GM12878 (cell line): Measurements from ENCODE around the gene CIROP. TPM values are rescaled to one million over a fixed set of nuclear protein-coding genes. Genes with fewer than 3 reads are reported as not detected.

Experiments used
- ATAC-seq: fragments of 200-7000 bp; cut with Tn5 transposase; 3 replicates; pipeline ENCODE4 v1.9.1; 2020; ENCODE audit warnings: mild to moderate bottlenecking, moderate library complexity
- BruUV-seq: library from RNA; stranded (reverse); fragments of 400-500 nt; replicated peaks from 2 replicates; lab custom pipeline; 2021; lab: Mats Ljungman, UMichigan
- CTCF ChIA-PET: fragments of 300-600 bp; sonication (Branson Sonifier 250); formaldehyde crosslinking; extraction: SDS; loops from one replicate; lab custom pipeline; 2021; ENCODE audit warnings: inconsistent platforms; lab: Yijun Ruan, JAX
- POLR2A ChIA-PET: fragments of 350-600 bp; formaldehyde crosslinking; extraction: SDS; loops from one replicate; lab custom pipeline; 2021; ENCODE audit warnings: inconsistent platforms; lab: Charles Lee
- RAD21 ChIA-PET: fragments of 300-600 bp; sonication (Branson Sonifier 250); formaldehyde crosslinking; loops from one replicate; lab custom pipeline; 2023; ENCODE audit warnings: antibody characterized with exemption; ENCODE audit not compliant: unreplicated experiment; lab: Charles Lee
- SMC1A ChIA-PET: fragments of 300-600 bp; sonication (Branson Sonifier 250); formaldehyde crosslinking; loops from one replicate; lab custom pipeline; 2023; ENCODE audit not compliant: unreplicated experiment, uncharacterized antibody; lab: Charles Lee
- DNase-seq: peaks from one replicate; pipeline ENCODE4 v3.0.0-alpha.2; 2011; ENCODE audit warnings: low read depth, low spot score
- FAIRE-seq: peaks from 3 replicates; lab custom pipeline; 2011; peaks lifted over from hg19 to GRCh38; lab: Jason Lieb, UNC
- H2AFZ ChIP-seq: 2 replicates; pipeline ENCODE4 v1.6.0; 2011; ENCODE audit warnings: low read depth, low read length, control low read depth; ENCODE audit not compliant: control insufficient read depth
- H3K27ac ChIP-seq: 2 replicates; pipeline ENCODE4 v1.5.1; 2011; ENCODE audit warnings: control low read depth; ENCODE audit not compliant: control insufficient read depth, insufficient read depth
- H3K27me3 ChIP-seq, 2 experiments: replicated peaks in 1 of 2; 2 replicates each; pipeline versions ENCODE4 v1.6.0 to v1.6.1; 2011; ENCODE audit warnings: low read length in 1 of 2; ENCODE audit not compliant: control insufficient read depth in 2 of 2, insufficient read depth in 2 of 2
- H3K36me3 ChIP-seq, 2 experiments: 2 replicates each; pipeline ENCODE4 v1.5.1; 2011; ENCODE audit warnings: low read length in 1 of 2; ENCODE audit not compliant: control insufficient read depth in 2 of 2, insufficient read depth in 2 of 2
- H3K4me1 ChIP-seq: 2 replicates; pipeline ENCODE4 v1.6.1; 2011; ENCODE audit warnings: mild to moderate bottlenecking, low read length, moderate library complexity, mixed read lengths; ENCODE audit not compliant: control insufficient read depth, insufficient read depth
- H3K4me2 ChIP-seq: 2 replicates; pipeline ENCODE4 v1.6.0; 2011; ENCODE audit warnings: control low read depth; ENCODE audit not compliant: control insufficient read depth, insufficient read depth
- H3K4me3 ChIP-seq: fragments of 200-600 bp; sonication (generic); 2 replicates; pipeline ENCODE4 v1.5.1; 2016
- H3K79me2 ChIP-seq: 2 replicates; pipeline ENCODE4 v1.6.0; 2011; ENCODE audit warnings: low read length; ENCODE audit not compliant: control insufficient read depth, insufficient read depth
- H3K9ac ChIP-seq: 2 replicates; pipeline ENCODE4 v1.8.0; 2011; ENCODE audit warnings: low read length, control low read depth, mixed read lengths; ENCODE audit not compliant: control insufficient read depth, insufficient read depth
- H3K9me3 ChIP-seq: replicated peaks from 3 replicates; pipeline ENCODE4 v1.5.1; 2011; ENCODE audit warnings: mild to moderate bottlenecking, low read length; ENCODE audit not compliant: control insufficient read depth, insufficient read depth
- H4K20me1 ChIP-seq: 2 replicates; pipeline ENCODE4 v1.6.0; 2011; ENCODE audit not compliant: control insufficient read depth, insufficient read depth
- CHD2 ChIP-seq: IDR thresholded peaks from 2 replicates; pipeline ENCODE4 v1.6.1; 2011; ENCODE audit warnings: low read depth, low read length, improper control_type of control experiment, borderline replicate concordance
- CHD4 ChIP-seq: fragments of 200-600 bp; sonication (generic); IDR thresholded peaks from 2 replicates; pipeline ENCODE4 v1.6.1; 2016; ENCODE audit warnings: mild to moderate bottlenecking
- CREB1 ChIP-seq: IDR thresholded peaks from 2 replicates; pipeline ENCODE4 v1.6.1; 2012; ENCODE audit warnings: low read depth, mild to moderate bottlenecking, inconsistent platforms
- FOS ChIP-seq: IDR thresholded peaks from 3 replicates; pipeline ENCODE4 v1.6.1; 2011; ENCODE audit warnings: borderline replicate concordance; ENCODE audit not compliant: insufficient read length; ENCODE audit errors: extremely low read depth
- IKZF1 ChIP-seq: fragments of 450-650 bp; conservative IDR thresholded peaks from 2 replicates; pipeline ENCODE4 v1.6.1; 2017; ENCODE audit warnings: antibody characterized with exemption, mild to moderate bottlenecking
- IKZF2 ChIP-seq, 2 experiments: fragments of 450-650 bp; IDR thresholded peaks; 2 replicates each; pipeline ENCODE4 v1.6.1; 2017; ENCODE audit warnings: mild to moderate bottlenecking in 2 of 2, moderate library complexity in 2 of 2
- IRF4 ChIP-seq: IDR thresholded peaks from 2 replicates; pipeline ENCODE4 v1.6.1; 2011; ENCODE audit warnings: low read depth, low read length
- MTA2 ChIP-seq: fragments of 450-650 bp; IDR thresholded peaks from 2 replicates; pipeline ENCODE4 v1.6.1; 2016; ENCODE audit warnings: low read depth, mild to moderate bottlenecking, moderate library complexity
- MYB ChIP-seq: fragments of 150-350 bp; IDR thresholded peaks from 2 replicates; pipeline ENCODE4 v1.6.1; 2014; ENCODE audit warnings: mild to moderate bottlenecking, low read depth, low read length, borderline replicate concordance
- NBN ChIP-seq: fragments of 450-650 bp; IDR thresholded peaks from 2 replicates; pipeline ENCODE4 v1.6.1; 2016
- SIN3A ChIP-seq: IDR thresholded peaks from 2 replicates; pipeline ENCODE4 v1.6.1; 2012; ENCODE audit warnings: low read depth, low read length, improper control_type of control experiment
- SPI1 ChIP-seq: IDR thresholded peaks from 2 replicates; pipeline ENCODE4 v1.6.1; 2011; ENCODE audit warnings: low read depth, mild to moderate bottlenecking, low read length, moderate library complexity, borderline replicate concordance; ENCODE audit not compliant: insufficient read depth
- TARDBP ChIP-seq: IDR thresholded peaks from 2 replicates; pipeline ENCODE4 v1.6.1; 2016; ENCODE audit warnings: borderline replicate concordance
- YBX1 ChIP-seq: fragments of 450-650 bp; IDR thresholded peaks from 2 replicates; pipeline ENCODE4 v1.6.1; 2016; ENCODE audit warnings: antibody characterized with exemption
- ZNF274 ChIP-seq: IDR thresholded peaks from one replicate; pipeline ENCODE4 v1.8.0; 2011; ENCODE audit not compliant: insufficient read length, insufficient read depth
- WGBS: methylation state at CpG from one replicate; pipeline ENCODE4 v1.1.6; 2016; ENCODE audit warnings: low lambda C conversion rate; ENCODE audit not compliant: insufficient replicate concordance, insufficient coverage; ENCODE audit errors: missing lambda C conversion rate; 5-methylcytosine and 5-hydroxymethylcytosine counted together
- in situ Hi-C: fragments of 300-500 bp; cut with MboI; formaldehyde crosslinking; loops from 9 replicates; pipeline ENCODE4 v1.14.3; 2018; ENCODE audit warnings: mixed read lengths
- intact Hi-C: fragments of 100-400 bp; cut with micrococcal nuclease; formaldehyde crosslinking; loops from one replicate; pipeline ENCODE4 v1.14.2; 2022; ENCODE audit not compliant: unreplicated experiment
- polyA plus RNA-seq, 11 experiments: library from polyadenylated mRNA; depleted of rRNA in 4 of 11; unstranded in 6 of 11; stranded (reverse) in 5 of 11; fragments of >200 nt; fragmentation: Nextera tagmentation in 4 of 11; fragmentation: Illumina TruSeq in 1 of 11; extraction: Ambion mirVana in 4 of 11; extraction: Trizol in 1 of 11; gene quantifications; 1 replicate in 1 of 11; 2 replicates in 10 of 11; pipeline versions ENCODE4 v1.2.1 to v1.2.3, GENCODE V29; 2011 to 2016; ENCODE audit warnings: inconsistent platforms in 2 of 11, missing spikeins in 2 of 11, low read depth in 1 of 11
- total RNA-seq, 4 experiments: library from RNA; depleted of rRNA in 3 of 4; stranded (reverse); fragments of >200 nt in 3 of 4; fragmentation: Illumina TruSeq in 1 of 4; extraction: Trizol in 1 of 4; gene quantifications; 2 replicates each; pipeline versions ENCODE4 v1.2.1 to v1.2.3, GENCODE V29; 2013 to 2021
- TF ChIP-seq, protein P1 (sequence below): IDR thresholded peaks from 2 replicates; pipeline ENCODE4 v1.6.1; 2012; ENCODE audit warnings: improper control_type of control experiment, low read depth, low read length; ENCODE audit not compliant: insufficient replicate concordance
- TF ChIP-seq, protein P2 (sequence below): IDR thresholded peaks from 2 replicates; pipeline ENCODE4 v1.6.1; 2011; ENCODE audit warnings: borderline replicate concordance, low read depth, mild to moderate bottlenecking, moderate library complexity, mixed read lengths, low read length; ENCODE audit not compliant: insufficient read depth; ENCODE audit errors: extremely low read length
- TF ChIP-seq, protein P3 (sequence below): fragments of 450-650 bp; IDR thresholded peaks from 2 replicates; pipeline ENCODE4 v1.6.1; 2018; ENCODE audit warnings: borderline replicate concordance, mild to moderate bottlenecking; ENCODE audit not compliant: partially characterized antibody

The CIROP gene
- total and polyA plus RNA-seq, 10 of the 15 experiments (the other 5 are each of a cell fraction or from before 2014, with no cell fraction given): not detected

DNA sequence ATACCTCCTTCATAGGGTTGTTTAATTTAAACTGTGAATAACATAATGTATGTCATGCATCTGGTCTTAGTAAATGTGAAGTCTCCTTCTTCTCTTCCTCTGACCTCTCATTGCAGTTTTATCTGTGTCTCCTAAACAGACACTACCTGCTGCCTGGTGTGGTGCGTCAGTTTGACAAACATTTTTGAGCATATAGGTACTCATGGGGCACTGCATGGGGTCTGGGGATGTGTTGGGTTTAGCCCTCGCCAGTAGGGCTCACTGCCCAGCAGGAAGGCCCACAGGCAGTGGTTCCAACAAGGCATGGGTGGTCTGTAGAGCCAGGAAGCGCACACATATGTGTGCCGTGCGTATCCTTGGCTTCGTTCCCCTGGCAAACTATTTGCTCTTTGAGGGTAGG, 17.3 kb upstream of the CIROP start:
- Histone ChIP-seq H3K27me3 (no peaks in the 10 kb centered on the region; a peak in 2 of 4 replicates), H3K9me3 (no peaks in the 10 kb centered on the region), H4K20me1 (no peaks in the 10 kb centered on the region), H3K79me2 (no peaks in the 10 kb centered on the region), H3K4me2 (no peak overlapping the region), H3K4me1 (peaks cover 20% of the 10 kb centered on the region), H2AFZ (no peak overlapping the region), H3K9ac (no peak overlapping the region), H3K4me3 (no peak overlapping the region), H3K27ac (no peak overlapping the region), H3K36me3 (no peaks in the 10 kb centered on the region)
- DNase-seq: no peak
- BruUV-seq: no TSS peak
- no peak for ATAC-seq
- POLR2A ChIA-PET: no interaction called here
- CTCF ChIA-PET: interaction anchor here (0.8 to 6.4 kb wide), 19 partner anchors 8 to 438 kb away, joined by 3 to 127 read pairs (median 23); partner anchors contain the start of genes ACIN1, C14orf119, PABPN1 and SLC7A8
- RAD21 ChIA-PET: interaction anchor here (0.9 to 2.2 kb wide), 5 partner anchors 45 to 258 kb away, joined by 3 to 15 read pairs (median 7); partner anchors contain the start of gene PABPN1
- SMC1A ChIA-PET: interaction anchor here (1.9 to 3.2 kb wide), 6 partner anchors 16 to 258 kb away, joined by 4 to 34 read pairs (median 12); partner anchors contain the start of gene SLC7A8
- FAIRE-seq: no peak
- intact Hi-C loops: no loop called here
- WGBS: 91% methylated on average over 6 of the region's 6 CpGs
- in situ Hi-C loops: loop anchor here (10.0 kb wide), 1 partner anchor 63 kb away; the partner anchor contains the start of gene SLC7A8
- TF ChIP-seq, protein P1, sequence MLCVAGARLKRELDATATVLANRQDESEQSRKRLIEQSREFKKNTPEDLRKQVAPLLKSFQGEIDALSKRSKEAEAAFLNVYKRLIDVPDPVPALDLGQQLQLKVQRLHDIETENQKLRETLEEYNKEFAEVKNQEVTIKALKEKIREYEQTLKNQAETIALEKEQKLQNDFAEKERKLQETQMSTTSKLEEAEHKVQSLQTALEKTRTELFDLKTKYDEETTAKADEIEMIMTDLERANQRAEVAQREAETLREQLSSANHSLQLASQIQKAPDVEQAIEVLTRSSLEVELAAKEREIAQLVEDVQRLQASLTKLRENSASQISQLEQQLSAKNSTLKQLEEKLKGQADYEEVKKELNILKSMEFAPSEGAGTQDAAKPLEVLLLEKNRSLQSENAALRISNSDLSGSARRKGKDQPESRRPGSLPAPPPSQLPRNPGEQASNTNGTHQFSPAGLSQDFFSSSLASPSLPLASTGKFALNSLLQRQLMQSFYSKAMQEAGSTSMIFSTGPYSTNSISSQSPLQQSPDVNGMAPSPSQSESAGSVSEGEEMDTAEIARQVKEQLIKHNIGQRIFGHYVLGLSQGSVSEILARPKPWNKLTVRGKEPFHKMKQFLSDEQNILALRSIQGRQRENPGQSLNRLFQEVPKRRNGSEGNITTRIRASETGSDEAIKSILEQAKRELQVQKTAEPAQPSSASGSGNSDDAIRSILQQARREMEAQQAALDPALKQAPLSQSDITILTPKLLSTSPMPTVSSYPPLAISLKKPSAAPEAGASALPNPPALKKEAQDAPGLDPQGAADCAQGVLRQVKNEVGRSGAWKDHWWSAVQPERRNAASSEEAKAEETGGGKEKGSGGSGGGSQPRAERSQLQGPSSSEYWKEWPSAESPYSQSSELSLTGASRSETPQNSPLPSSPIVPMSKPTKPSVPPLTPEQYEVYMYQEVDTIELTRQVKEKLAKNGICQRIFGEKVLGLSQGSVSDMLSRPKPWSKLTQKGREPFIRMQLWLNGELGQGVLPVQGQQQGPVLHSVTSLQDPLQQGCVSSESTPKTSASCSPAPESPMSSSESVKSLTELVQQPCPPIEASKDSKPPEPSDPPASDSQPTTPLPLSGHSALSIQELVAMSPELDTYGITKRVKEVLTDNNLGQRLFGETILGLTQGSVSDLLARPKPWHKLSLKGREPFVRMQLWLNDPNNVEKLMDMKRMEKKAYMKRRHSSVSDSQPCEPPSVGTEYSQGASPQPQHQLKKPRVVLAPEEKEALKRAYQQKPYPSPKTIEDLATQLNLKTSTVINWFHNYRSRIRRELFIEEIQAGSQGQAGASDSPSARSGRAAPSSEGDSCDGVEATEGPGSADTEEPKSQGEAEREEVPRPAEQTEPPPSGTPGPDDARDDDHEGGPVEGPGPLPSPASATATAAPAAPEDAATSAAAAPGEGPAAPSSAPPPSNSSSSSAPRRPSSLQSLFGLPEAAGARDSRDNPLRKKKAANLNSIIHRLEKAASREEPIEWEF: no peak
- TF ChIP-seq TARDBP (no peak), IKZF2 (IDR thresholded peaks at IDR 0.05) (no peak), ZNF274 (no peak), YBX1 (no peak), CREB1 (no peak), SPI1 (no peak), CHD4 (no peak), MTA2 (no peak), MYB (no peak), NBN (no peak), IRF4 (no peak), FOS (no peak), SIN3A (no peak), IKZF1 (no peak), CHD2 (no peak)
- TF ChIP-seq, protein P2, sequence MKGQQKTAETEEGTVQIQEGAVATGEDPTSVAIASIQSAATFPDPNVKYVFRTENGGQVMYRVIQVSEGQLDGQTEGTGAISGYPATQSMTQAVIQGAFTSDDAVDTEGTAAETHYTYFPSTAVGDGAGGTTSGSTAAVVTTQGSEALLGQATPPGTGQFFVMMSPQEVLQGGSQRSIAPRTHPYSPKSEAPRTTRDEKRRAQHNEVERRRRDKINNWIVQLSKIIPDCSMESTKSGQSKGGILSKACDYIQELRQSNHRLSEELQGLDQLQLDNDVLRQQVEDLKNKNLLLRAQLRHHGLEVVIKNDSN: no peak
- TF ChIP-seq, protein P3, sequence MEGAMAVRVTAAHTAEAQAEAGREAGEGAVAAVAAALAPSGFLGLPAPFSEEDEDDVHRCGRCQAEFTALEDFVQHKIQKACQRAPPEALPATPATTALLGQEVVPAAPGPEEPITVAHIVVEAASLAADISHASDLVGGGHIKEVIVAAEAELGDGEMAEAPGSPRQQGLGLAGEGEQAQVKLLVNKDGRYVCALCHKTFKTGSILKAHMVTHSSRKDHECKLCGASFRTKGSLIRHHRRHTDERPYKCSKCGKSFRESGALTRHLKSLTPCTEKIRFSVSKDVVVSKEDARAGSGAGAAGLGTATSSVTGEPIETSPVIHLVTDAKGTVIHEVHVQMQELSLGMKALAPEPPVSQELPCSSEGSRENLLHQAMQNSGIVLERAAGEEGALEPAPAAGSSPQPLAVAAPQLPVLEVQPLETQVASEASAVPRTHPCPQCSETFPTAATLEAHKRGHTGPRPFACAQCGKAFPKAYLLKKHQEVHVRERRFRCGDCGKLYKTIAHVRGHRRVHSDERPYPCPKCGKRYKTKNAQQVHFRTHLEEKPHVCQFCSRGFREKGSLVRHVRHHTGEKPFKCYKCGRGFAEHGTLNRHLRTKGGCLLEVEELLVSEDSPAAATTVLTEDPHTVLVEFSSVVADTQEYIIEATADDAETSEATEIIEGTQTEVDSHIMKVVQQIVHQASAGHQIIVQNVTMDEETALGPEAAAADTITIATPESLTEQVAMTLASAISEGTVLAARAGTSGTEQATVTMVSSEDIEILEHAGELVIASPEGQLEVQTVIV: no peak
